Right kidney (tissue), 1 donor: Measurements from ENCODE around the gene OSBPL9.
A peak's percentile ranks its signal among the peaks of the same experiment; 100 is the strongest.

ENCODE experiments used
- DNase-seq: peaks from one replicate; pipeline ENCODE4 v3.0.0-alpha.2; 2016

OSBPL9 gene

DNA sequence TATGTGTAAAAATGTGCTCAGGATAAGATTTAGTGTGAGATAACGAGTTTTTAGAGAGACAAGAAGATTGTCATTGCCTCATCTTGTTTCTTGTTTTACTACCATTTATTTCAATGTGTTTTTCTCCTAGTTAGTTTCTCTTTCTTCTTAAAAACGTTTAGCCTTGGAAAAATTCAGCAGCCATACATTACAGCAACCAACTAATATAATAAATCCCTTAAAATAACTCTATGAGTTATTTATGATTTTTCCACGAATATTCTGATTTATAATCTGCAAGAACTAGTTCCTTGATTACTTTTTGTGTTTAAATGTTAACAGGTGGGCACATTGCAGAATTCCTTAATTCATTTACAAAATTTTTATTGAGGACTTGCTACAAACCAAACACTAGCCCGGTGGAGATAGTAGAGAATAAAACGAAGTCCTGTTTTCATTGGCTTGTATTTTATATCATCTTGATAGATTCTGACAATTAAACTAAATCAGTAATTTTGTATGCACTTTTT, 118.9 kb downstream of the OSBPL9 start:
- DNase-seq = no peak

DNA sequence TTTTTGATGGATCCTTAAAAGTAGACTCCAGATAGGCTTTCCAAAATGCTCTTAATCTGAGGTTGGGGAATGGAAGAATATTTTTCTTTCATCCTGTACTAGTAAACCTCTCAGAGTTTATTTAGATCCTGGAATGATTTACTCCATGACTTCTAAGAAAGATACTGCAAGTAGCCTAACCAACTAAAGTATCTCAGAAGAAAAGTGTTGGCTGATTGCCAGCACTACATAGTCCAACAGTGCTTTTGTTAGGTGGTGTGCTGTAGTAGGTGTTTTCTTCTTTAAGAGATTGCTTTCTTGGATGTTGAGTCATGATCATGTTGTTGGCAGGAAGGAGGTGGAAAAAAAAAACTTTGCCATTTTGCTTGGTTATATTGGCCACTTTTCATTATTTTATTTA, 119.8 kb downstream of the OSBPL9 start:
- no peak for DNase-seq

DNA sequence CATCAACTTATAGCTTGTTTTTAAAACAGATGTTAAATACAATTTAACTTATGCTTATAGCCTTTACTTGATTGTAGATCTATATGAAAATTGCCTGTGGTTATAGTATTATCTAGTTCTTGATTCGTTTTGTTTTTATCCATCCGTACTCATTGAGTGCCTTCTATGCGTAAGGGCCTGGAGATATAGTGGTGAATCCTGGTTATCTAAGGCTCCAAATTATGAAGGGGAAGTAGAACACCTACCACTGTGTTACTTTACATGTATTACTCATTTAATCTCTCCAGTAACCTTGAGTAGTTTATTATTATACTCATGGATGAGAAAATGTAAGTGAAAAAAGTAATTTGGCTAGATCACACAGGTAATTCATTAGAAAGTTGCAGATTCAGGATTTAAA, 121.8 kb downstream of the OSBPL9 start:
- no peak for DNase-seq

DNA sequence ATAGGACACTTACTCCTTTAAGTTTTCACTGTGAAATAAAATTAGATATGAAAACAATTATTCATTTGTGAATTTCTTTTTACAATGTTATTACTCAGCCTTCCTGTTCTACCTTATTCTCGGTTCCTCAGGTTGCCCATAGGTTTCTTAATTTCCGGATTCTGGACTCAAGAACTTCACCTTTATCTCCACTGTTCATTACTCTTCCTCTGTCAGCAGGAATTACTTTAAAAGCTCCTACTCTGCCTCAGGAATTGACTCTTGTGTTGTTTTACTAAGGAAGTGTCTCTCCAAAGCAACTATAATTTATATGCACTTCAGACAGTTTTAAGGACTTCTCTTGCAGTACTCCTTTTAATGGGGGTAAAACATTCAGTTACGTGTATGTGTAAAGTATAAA, 123.8 kb downstream of the OSBPL9 start:
- no peak for DNase-seq

DNA sequence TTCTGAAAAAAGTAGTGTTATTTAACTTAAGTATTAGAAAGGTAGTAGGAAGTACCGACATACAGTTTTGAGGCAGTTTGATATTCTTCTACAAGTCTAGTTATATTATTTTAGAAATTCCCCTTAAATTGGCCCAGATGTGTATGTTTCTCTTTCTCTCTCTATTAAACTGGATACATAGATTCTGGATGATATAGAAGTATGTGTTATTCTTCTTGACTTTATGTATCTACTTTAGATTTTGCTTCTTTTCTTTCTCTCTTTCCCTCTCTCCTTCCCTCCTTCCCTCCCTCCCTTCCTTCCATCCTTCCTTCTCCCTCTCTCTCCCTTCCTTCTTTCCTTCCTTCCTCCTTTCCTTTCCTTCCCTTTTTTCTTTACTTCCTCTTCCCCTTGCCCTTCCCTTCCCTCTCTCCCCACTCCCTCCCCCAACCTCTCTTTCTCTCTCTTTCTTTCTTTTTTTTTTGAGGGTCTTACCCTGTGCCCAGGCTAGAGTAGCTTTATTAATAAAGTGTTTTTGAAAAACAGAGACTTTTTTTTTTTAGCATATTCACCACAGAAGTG, 124.3 kb downstream of the OSBPL9 start:
- DNase-seq = no peak

DNA sequence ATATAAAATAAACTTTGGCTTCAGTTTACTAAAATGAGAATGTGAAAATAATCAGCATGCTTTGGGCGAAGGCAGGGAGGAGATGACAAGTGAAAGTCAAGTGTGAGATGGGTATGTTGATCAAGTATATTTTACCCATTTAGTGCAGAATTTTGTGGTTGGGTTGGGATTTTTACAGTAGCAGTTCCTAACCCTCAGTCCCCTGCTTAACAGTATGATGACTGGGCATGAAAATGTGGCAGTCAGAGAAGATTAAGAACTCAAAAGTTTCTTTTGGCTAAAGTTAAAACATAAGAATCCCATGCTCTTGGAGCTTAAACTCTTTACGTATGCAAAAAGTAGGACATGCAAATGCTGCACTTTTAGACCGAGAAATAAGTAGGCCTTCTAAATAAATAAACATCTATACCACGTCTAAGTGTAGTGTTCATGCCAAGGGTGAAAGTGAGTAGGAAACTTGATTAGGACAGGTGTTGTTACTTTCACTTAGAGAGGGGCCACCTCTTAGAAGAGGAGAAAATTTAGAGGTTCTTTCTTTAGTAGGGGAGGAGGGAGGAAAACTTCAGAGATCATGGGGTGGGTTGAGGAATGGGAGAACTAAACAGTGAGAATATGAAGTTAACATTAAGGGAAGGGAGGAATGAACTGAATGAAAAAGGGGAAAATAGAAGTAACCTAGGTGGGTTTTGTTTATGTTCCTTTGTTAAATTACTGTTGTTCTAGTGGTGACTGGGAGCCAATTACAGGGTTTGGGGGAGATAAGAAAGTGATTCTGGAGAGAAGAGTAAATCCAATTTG, 127.8 kb downstream of the OSBPL9 start:
- DNase-seq = no peak

DNA sequence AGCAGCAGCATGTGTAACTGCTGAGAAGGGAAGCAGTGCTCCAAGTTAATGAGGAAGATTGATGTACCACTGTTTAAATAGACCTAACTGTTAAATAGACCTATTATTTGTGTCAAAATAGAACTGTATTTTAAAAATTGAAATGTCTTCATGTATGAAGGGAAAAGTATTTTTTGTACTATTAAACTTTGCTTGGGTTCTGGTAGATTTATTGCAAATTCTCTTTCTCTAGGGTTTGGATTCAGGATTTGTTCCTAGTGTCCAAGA, 128.3 kb downstream of the OSBPL9 start:
- no peak for DNase-seq

DNA sequence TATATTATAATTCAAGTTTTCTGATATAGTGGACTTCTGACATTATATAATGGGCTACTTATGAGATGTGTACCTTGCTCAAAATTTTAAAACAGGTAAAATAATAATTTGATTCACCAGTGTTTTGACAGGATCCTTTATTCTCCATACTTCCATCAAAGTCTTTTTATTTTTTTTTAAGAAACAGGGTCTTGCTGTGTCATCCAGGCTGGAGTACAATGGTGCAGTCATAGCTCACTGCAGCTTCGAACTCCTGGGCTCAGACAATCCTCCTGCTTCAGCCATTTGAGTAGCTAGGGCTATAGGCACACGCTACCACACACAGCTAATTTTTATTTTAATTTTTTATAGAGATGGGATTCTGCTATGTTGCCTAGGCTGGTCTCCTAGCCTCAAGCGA, 132.3 kb downstream of the OSBPL9 start:
- no peak for DNase-seq

DNA sequence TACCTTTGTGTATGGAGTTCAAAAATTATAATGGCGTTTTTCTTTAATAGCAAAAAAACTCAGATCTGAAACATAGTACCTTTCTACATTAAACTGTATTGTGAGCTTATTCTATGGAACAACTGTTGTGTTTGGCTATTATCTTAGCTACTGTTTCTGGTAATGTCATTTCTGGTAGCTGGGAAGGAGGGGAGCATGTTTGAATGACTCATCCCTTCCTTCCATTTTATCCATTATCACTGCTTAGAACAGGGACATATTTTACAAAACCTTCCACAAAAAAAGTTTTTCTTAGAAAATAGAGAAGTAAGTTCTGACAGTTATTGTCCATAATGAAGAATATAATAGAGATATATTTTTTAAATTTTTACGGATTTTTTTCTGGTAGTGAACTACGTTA, 133.3 kb downstream of the OSBPL9 start:
- DNase-seq = no peak

DNA sequence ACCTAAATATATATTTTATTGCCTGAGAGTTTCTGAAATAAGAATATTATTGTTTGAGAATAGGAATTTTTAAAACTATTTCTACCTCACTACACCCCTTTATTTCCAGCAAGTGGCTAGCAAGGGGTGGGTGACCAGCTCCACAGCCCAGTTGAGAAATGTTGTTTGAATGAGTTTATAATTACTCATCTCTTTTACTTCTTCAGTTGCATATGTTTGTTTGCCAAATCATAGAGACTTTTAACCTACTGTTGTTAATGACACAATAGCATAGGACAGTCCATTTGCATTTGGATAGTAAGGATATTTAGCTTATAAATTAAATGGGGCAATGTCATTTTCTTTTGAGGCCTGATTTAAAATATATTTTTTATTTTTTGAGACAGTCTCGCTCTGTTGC, 133.8 kb downstream of the OSBPL9 start:
- DNase-seq = no peak

DNA sequence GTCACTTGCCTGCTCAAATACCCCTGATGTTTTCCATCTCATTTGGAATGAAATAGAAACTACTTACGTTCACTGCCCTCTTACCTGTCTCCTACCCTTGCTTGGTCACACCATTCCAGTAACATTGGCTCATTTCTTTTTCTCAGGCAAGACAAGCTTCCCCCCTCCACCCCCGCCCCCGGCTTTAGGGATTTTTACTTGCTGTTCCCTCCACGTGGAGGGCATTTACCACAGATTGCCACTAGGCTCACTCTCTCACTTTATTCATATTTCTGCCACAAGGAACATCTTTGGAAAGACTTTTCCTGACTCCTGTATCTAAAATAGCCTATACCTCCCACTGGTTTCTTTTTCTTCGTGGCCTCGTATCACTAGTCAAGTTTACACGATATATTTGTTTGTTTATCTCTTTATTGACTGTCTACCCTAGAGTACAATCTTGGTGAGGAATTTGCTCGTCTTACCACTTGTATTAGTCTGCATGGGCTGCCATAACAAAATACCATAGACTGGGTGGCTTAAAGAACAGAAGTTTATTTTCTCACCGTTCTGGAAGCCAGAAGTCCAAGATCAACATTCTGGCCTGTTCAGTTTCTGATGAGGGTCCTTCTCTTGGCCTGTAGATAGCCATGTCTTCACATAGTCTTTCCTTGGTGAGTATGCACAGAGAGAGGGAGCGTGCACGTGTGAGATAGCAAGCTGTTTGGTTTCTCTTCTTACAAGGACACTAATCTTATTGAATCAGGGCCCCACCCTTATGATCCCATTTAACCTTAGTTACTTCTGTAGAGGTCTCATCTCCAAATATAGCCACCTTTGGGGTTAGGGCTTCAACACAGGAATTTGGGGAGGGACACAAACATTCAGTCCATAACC, 135.4 kb downstream of the OSBPL9 start:
- DNase-seq = no peak

DNA sequence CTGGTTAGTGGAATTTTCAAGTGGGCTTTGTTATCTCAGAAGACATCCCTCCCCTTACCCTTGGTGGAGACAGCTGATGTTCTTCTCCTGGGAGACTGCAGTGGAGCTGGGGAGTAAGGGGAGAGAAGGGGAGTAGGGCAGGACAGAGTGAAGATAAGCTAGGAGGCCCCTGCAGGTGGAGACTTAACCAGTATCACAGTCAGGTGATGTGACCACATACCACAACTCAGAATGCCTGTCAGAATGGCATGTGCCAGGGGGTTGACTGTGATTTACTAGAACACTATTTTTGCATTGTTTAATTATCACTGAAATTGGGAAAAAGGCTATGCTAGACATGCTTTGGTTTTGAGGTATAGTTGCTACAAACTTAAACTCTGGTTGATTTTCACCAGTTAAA, 137.1 kb downstream of the OSBPL9 start:
- no peak for DNase-seq

DNA sequence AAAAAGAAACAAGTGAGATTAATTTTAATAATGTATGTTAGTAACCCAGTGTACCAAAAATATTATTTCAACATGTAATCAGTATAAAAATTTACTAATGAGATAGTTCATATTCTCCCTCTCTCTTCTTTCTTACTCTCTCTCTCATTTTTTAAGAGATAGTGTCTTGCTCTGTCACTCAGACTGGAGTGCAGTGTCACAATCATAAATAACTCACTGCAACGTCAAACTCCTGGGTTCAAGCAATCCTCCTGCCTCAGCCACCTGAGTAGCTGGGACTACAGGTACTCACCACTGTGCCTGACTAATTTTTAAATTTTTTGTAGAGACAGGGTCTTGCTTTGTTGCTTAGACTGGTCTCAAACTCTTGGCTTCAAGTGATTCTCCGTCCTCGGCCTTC, 137.8 kb downstream of the OSBPL9 start:
- no peak for DNase-seq

DNA sequence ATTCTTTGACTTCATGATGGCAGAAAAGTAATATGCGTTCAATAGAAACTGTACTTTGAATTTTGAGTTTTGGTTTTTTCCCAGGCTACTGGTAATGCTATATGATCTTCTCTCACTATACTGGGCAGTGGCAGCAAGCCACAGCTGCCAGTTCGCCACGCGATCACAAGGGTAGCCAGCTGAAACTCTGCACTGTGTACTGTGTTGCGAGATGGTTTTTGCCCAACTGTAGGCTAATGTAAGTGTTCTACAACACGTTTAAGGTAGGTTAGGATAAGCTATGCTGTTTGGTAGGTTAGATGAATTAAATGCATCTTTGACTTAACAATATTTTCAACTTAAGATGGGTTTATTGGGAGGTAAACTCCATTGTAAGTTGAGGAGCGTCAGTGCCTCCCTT, 138.5 kb downstream of the OSBPL9 start:
- no peak for DNase-seq

DNA sequence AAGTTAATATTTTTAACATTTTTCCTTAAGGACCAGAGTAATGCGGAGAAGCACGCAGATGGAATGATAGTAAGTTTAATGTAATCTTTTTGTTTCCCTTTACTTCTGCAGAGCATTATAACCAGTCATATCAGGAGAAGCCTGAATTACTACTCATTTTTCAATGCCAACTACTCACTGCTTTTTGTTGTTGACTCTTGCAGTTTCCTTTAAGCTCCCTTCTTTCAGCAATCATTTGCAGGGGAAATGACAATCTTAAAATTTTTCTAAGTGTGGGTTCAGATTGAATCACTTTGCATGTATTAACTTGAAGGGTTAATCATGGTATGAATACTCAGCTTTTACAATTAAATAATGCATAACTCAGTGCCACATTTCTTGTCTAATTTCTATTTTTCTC, 139.4 kb downstream of the OSBPL9 start:
- no peak for DNase-seq

DNA sequence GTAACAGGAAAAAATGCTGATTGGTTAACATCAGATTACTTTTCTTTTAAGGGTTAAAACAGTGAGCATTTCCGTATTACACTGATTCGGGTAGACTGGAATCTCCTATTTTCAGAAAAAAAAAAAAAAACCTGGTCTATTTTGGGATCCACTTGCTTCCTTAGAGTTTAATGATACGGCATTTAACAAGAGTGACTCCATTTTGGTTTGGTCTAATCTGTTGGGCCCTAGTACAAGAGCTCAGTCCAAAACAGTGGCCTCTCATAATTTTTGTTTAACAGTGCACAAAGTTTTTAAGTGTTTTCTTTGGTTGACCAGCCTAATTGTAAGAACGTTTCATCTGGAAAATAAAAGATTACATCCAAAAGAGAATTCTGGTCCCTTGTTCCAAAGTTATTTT, 141.4 kb downstream of the OSBPL9 start:
- DNase-seq = no peak

DNA sequence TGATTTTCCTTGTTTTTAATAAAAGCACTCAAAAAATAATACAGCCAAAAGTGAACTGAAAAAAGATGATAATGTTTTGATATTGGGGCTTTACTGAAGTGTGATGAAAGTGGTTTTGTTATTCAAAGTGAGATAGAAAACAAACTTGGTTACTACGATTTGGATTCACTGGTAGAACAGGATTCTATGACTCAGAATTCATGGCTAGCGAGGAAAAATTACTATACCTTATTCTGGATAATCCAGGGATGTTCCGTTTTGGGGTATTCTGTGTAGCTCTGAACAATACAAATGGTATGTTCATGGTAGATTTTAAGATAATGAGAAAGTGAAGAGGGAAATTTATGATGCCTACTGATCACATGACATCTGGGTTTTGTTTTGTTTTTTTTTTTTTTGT, 144.0 kb downstream of the OSBPL9 start:
- DNase-seq = no peak

DNA sequence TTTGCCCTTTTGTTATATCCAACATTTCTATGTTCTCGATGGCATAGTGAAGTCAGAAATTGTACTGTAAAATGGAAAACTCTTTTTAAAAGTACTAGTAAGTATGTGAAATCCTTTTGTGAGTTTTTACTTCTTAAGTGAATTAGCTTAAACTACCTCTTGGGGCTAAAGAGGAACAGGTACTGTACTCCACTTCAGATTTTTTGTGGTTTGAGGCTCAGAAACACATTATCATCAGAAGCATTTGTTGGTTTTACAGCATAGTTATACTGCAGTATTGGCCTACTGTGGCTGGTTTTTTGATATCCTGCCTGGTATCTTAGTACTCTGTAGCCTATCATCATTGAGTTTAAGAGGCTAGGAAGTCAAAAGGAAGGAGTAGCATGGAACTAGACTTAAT, 144.5 kb downstream of the OSBPL9 start:
- no peak for DNase-seq

DNA sequence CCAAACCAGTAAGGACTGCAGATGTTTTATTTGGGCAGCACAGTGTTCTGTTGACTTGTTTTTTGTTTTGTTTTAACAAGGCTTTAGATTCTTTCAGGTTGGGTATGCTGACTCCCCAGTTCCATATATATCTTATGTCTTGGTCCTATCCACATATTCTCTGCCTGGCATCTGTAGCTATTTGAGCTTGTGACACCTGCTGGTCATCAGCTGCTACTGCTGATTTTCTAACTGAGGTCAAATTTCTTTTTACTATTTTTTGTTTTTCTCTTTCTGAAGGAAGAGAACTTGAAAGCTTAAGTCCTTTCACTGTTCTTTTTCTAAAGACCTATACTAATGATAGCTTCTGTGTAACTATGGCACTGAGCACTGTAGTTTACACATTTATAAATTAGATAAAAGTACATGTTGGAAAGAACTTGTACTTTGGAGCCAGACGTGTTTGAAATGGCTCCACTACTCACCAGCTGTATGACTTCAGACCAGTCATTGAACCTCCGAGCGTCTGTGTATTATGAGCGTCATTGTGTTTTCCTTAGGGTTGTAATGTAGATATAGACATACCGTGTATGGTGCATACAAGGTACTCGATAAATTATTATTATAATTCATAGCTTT, 152.2 kb downstream of the OSBPL9 start:
- DNase-seq = peak; percentile 38

DNA sequence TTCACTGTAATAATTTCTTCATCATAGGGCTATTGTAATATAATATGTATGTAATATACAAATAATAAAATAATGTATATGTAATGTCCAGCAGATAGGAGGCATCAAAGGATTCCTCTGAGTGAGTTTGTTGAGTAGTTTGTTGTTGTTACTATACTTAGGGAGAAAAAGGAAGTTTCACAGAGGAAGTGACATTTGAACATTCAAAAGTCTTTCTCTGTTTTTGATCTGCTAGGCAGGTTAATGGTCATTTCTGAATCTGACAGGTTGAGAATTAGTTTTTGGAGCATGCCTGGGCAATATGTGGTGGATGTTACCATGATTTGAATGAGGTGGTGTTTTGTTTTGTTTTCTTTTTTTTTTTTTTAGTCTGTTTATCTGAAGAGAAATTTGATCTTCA, 159.5 kb downstream of the OSBPL9 start:
- no peak for DNase-seq

DNA sequence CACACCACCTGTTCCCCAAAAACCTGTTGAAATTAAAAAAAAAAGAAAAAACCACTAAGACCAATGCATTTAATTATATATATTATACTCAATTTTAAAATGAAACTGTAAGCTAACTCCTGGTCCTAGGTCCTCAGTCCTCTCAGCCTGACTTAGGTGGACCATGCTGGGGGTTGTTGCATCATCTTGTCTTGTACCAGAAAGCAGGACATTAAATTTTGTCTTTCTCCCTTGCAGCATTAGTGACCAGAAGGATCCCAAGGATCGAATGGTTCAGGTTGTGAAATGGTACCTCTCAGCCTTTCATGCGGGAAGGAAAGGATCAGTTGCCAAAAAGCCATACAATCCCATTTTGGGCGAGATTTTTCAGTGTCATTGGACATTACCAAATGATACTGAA, 164.0 kb downstream of the OSBPL9 start:
- no peak for DNase-seq

DNA sequence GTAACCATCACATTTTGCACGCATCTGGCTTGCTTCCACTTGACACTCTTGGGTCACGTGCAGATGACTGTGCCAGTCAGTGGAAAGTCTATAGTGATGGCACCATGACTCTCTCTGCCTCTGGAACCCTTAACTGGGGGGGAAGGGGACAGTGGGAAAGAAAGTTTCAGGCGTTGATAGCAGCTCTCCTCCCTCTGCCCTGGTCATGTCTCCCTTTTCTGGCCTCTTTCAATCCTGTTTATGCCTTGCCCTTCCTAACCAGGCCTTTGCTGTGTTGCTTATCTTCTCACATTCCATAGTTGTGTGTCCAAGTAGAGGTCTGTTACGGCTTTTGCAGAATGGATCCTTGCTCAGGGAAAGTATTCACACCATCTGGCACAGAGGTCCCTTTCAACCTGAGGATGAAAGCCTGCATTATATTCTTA, 168.1 kb downstream of the OSBPL9 start:
- no peak for DNase-seq

DNA sequence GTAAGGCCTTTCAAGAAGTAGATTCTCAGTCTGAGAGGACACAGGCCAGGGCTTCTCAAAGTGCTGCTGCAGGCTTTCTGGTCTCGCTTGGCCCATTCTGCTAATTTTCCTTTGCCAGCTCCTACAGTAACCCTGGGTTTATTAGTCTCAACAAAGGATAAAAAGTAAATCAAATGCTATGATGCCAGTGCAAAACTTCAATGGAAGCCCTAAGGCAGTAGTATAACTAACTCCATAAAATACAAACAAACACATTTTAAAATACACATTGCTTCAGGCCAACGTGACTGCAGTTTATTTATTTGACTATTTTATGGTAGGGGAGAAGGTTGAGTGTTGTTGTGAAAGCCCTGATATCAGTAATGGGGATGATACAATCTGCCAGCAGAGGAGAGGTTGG, 172.0 kb downstream of the OSBPL9 start:
- DNase-seq = no peak
